GM12891 (cell line): ENCODE results near the gene FNDC3B.

Experiments
- PAX5 ChIP-seq: IDR thresholded peaks from 2 replicates; pipeline ENCODE4 v1.6.1; 2011; ENCODE audit warnings: low read length, moderate library complexity, mild to moderate bottlenecking; ENCODE audit not compliant: insufficient read depth, severe bottlenecking
- POLR2A ChIP-seq: IDR thresholded peaks from 2 replicates; pipeline ENCODE4 v1.6.1; 2011; ENCODE audit warnings: low read depth, low read length, control low read depth
- POLR2AphosphoS5 ChIP-seq: IDR thresholded peaks from 2 replicates; pipeline ENCODE4 v1.6.1; 2011; ENCODE audit warnings: low read depth, low read length, control low read depth
- SPI1 ChIP-seq: IDR thresholded peaks from 2 replicates; pipeline ENCODE4 v1.6.1; 2011; ENCODE audit warnings: low read depth, low read length, control low read depth
- TAF1 ChIP-seq: IDR thresholded peaks from 2 replicates; pipeline ENCODE4 v1.6.1; 2011; ENCODE audit warnings: low read depth, low read length, control low read depth

DNA sequence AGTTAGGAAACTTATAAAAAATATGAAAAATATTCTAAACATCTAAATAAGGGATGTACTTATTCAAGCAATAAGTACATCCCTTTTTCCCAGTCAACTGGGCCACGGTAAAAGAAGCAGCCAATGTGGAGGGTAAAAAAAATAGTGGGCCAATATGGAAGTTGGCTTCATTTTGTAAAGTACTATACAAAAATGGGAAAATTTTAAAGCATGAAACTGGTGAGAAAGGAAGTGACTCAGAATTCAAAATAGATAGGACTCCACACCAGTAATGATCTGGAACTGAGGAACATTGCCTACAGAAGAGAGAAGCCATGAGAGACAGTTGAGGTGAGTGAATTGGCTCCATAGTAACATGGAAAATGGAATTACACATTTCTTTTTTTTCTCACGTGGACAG lies 108.9 kb downstream of the FNDC3B start:
- no peak for TF ChIP-seq POLR2A
- no peak for TF ChIP-seq TAF1
- TF ChIP-seq POLR2AphosphoS5: no peak
- no peak for TF ChIP-seq PAX5
- TF ChIP-seq SPI1: peak; percentile 50; the same call in 1 of the 2 replicates
